ENCODE measurements around the gene PJA1.

DNA sequence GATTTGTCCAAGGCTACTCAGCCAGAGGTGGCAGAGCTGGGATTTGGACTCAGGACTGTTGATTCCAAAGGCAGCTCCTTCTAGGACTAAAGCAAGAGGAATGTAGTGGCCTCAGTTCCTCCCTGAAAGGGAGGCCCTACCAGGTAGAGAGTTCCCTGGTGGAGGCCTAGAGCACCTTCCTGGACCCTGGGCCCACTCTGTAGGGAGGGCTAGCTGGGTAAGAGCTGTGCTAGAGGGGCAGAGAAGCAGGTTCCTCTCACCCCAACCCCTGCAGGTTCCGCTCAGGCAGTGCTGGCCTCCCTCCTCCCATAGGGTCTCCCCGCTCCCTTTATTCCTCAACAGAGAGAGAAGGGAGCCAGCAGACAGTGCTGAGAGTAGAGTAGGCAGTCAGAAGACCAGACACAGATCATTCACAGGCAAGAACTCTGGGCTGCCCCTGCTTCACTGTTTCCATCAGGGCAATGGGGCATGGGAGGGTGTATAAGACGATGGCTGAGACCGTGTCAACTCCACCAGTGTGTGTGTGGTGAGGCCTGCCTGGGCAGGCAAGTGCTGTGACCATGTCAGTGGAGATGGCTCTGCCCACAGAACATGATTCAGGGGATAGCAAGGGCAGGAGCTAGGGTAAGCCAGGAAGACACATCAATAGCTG lies 12.4 kb upstream of the PJA1 start:
- no peak for TF ChIP-seq POLR2AphosphoS5 (IDR thresholded peaks at IDR 0.05; ENCODE audit: low read depth, low read length)
- TF ChIP-seq SIN3A (IDR thresholded peaks at IDR 0.05; ENCODE audit: borderline replicate concordance, insufficient read depth, low read length), result no peak
